Natural killer cell treated with Interleukin-12 subunit alpha and Interleukin-12 subunit beta and Interleukin-15 and Interleukin-18, amount 100 ng/mL, for 72 hours (primary cell): ENCODE results near the gene CDC42BPA. TPM values are rescaled to one million over a fixed set of nuclear protein-coding genes. Genes with fewer than 3 reads are reported as not detected.
"Not testable (repeated sequence)": the region's sequence is repeated elsewhere in the genome, so short reads cannot be mapped to it uniquely, and the experiment has no call there.

Experiments
- ATAC-seq, 2 donors: fragments of 150-1000 bp; cut with Tn5 transposase in 1 of 2; sonication (Bioruptor Pico), chemical (Tn5 transposase) in 1 of 2; 2 replicates each; pipeline ENCODE4 v1.10.0; 2021
- DNase-seq: peaks from one replicate; pipeline ENCODE4 v3.0.0; 2022; ENCODE audit warnings: low spot score
- H3K27ac Mint-ChIP-seq, 2 donors: 1 replicate in 1 of 2; 2 replicates in 1 of 2; pipeline ENCODE4 v1.8.0; 2022; ENCODE audit warnings: mixed read lengths in 2 of 2, mild to moderate bottlenecking in 1 of 2, moderate library complexity in 1 of 2
- H3K27me3 Mint-ChIP-seq, 2 donors: 1 replicate in 1 of 2; 2 replicates in 1 of 2; pipeline ENCODE4 v1.8.0; 2022; ENCODE audit warnings: mixed read lengths in 2 of 2
- H3K36me3 Mint-ChIP-seq: one replicate; pipeline ENCODE4 v1.8.0; 2022; ENCODE audit warnings: mixed read lengths
- H3K4me1 Mint-ChIP-seq, 2 donors: 1 replicate in 1 of 2; 2 replicates in 1 of 2; pipeline ENCODE4 v1.8.0; 2022; ENCODE audit warnings: low read depth in 2 of 2, mixed read lengths in 2 of 2, mild to moderate bottlenecking in 1 of 2
- H3K4me3 Mint-ChIP-seq: one replicate; pipeline ENCODE4 v1.8.0; 2022; ENCODE audit warnings: mixed read lengths
- H3K9me3 Mint-ChIP-seq: 2 replicates; pipeline ENCODE4 v1.8.0; 2022; ENCODE audit warnings: mixed read lengths
- total RNA-seq, 2 donors: library from RNA; stranded (reverse); gene quantifications; one replicate each; pipeline ENCODE4 v1.2.3, GENCODE V29; 2022

CDC42BPA gene
- total RNA-seq, 2 donors from 2014 or later = 0.64 to 2.8 TPM

DNA sequence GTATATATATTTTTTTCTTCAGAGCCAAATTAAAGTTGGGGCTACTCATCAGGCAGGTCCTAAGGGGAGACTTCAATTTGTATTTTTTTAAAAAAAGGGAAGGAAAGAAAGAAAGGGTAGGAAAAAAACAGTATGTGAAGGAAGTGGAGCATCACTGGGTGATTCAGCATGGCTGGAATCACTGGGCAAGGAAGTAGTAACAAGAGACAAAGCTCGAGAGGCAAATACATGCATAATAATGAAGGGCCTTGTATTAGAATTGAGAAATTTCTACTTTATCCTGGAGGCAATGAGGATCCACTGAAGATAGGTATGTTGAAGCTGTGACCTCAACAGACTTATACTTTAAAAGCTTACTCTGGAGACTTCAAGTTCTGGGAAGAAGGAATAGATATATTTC lies 193.8 kb downstream of the CDC42BPA start:
- no peak overlapping the region for H3K27ac Mint-ChIP-seq
- no peaks in the 10 kb centered on the region for H3K9me3 Mint-ChIP-seq
- no peak overlapping the region for H3K4me3 Mint-ChIP-seq
- no peaks in the 10 kb centered on the region for H3K4me1 Mint-ChIP-seq
- ATAC-seq (no peak), DNase-seq (no peak)
- no peaks in the 10 kb centered on the region for H3K36me3 Mint-ChIP-seq
- peaks cover 0 to 8% of the 10 kb centered on the region in 2 donors for H3K27me3 Mint-ChIP-seq

- Mint-ChIP-seq H3K4me3 (no peak overlapping the region), H3K27ac (no peak overlapping the region), H3K4me1 (no peaks in the 10 kb centered on the region), H3K27me3 (peaks cover 0 to 23% of the 10 kb centered on the region in 2 donors), H3K9me3 (no peaks in the 10 kb centered on the region), H3K36me3 (no peaks in the 10 kb centered on the region)
- ATAC-seq = no peak
- no peak for DNase-seq
These were observed 197.5 kb downstream of the CDC42BPA start for GRCh38 chr1:227120826-227121225.

DNA sequence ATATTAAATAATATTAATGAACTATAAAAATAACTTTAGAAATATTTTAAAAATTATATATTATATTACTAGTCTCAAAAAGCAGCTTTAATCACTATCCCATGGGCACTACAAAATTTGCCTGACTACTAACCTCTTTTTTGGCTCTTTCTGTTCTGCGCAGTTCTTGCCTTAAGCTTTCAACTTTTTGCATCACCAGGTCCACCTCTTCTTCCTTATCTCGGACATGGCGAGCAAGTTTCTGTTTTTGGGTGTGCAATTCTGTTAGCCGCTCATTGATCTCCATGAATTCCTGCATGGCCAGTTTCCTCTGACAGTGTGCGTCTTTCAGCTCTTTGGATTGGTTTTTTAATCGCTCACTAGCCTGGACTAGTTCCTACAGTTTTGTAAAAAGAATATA lies 205.8 kb downstream of the CDC42BPA start:
- ATAC-seq = no peak
- no peaks in the 10 kb centered on the region for H3K36me3 Mint-ChIP-seq
- DNase-seq = no peak
- no peak overlapping the region for H3K4me3 Mint-ChIP-seq
- H3K27ac Mint-ChIP-seq = no peak overlapping the region
- peaks cover 12 to 48% of the 10 kb centered on the region in 2 donors for H3K27me3 Mint-ChIP-seq
- no peaks in the 10 kb centered on the region for H3K9me3 Mint-ChIP-seq
- H3K4me1 Mint-ChIP-seq = no peaks in the 10 kb centered on the region

- H3K4me3 Mint-ChIP-seq = no peak overlapping the region
- no peaks in the 10 kb centered on the region for H3K4me1 Mint-ChIP-seq
- ATAC-seq (no peak), DNase-seq (no peak)
- H3K36me3 Mint-ChIP-seq = no peaks in the 10 kb centered on the region
- no peaks in the 10 kb centered on the region for H3K9me3 Mint-ChIP-seq
- H3K27ac Mint-ChIP-seq = no peak overlapping the region
- peaks cover 14 to 49% of the 10 kb centered on the region in 2 donors for H3K27me3 Mint-ChIP-seq
These were observed 206.5 kb downstream of the CDC42BPA start for GRCh38 chr1:227111782-227112181.

- ATAC-seq, H3K27ac Mint-ChIP-seq, H3K4me1 Mint-ChIP-seq, DNase-seq, H3K36me3 Mint-ChIP-seq, H3K9me3 Mint-ChIP-seq, H3K4me3 Mint-ChIP-seq: not testable (repeated sequence)
- H3K27me3 Mint-ChIP-seq = peaks cover 2 to 38% of the 10 kb centered on the region in 2 donors
These were observed 213.0 kb downstream of the CDC42BPA start for GRCh38 chr1:227105291-227105690.

DNA sequence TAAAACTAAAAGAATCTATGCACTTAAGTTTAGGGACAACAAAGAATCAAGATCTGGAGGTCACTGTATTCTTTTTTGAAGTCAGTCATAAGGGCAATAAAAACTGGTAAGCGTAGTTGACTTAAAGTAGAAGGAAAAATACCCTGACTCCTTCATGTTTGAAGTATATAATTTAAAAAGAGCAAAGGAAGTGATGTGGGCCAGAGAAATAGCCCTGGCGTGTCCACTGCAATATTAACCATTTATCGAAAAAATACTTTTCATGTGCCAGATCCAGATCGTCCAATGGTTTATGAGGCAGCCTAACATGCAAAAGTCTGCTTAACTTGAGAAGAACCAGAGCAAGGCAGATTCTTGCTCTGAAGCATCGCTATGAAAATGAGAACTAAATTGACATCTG lies 216.2 kb downstream of the CDC42BPA start:
- no peaks in the 10 kb centered on the region for H3K36me3 Mint-ChIP-seq
- H3K4me3 Mint-ChIP-seq = no peak overlapping the region
- ATAC-seq (no peak), DNase-seq (no peak)
- H3K27ac Mint-ChIP-seq = no peak overlapping the region
- H3K27me3 Mint-ChIP-seq = peaks cover 2 to 25% of the 10 kb centered on the region in 2 donors
- H3K9me3 Mint-ChIP-seq = no peaks in the 10 kb centered on the region
- no peaks in the 10 kb centered on the region for H3K4me1 Mint-ChIP-seq

- Mint-ChIP-seq H3K9me3 (no peaks in the 10 kb centered on the region), H3K4me3 (no peak overlapping the region), H3K27me3 (no peaks in the 10 kb centered on the region), H3K27ac (no peak overlapping the region), H3K36me3 (no peaks in the 10 kb centered on the region), H3K4me1 (no peaks in the 10 kb centered on the region)
- DNase-seq = no peak
- ATAC-seq = no peak
These were observed 223.9 kb downstream of the CDC42BPA start for GRCh38 chr1:227094249-227094966.

- Mint-ChIP-seq H3K4me1 (no peaks in the 10 kb centered on the region), H3K9me3 (no peaks in the 10 kb centered on the region), H3K36me3 (no peaks in the 10 kb centered on the region), H3K4me3 (no peak overlapping the region), H3K27me3 (no peaks in the 10 kb centered on the region), H3K27ac (no peak overlapping the region)
- ATAC-seq = no peak
- DNase-seq = no peak
These were observed 225.0 kb downstream of the CDC42BPA start for GRCh38 chr1:227093309-227093708.

GRCh38 chr1:227092069-227092468 lies 226.2 kb downstream of the CDC42BPA start:
- Mint-ChIP-seq H3K27ac (no peak overlapping the region), H3K4me1 (no peaks in the 10 kb centered on the region), H3K9me3 (no peaks in the 10 kb centered on the region), H3K4me3 (no peak overlapping the region), H3K27me3 (peaks cover 0 to 9% of the 10 kb centered on the region in 2 donors), H3K36me3 (peaks cover 2% of the 10 kb centered on the region)
- DNase-seq (no peak), ATAC-seq (no peak)

- Mint-ChIP-seq H3K36me3 (peaks cover 16% of the 10 kb centered on the region), H3K27me3 (peaks cover 10 to 37% of the 10 kb centered on the region in 2 donors), H3K4me1 (no peaks in the 10 kb centered on the region), H3K27ac (no peak overlapping the region), H3K9me3 (no peaks in the 10 kb centered on the region), H3K4me3 (no peak overlapping the region)
- DNase-seq (no peak), ATAC-seq (no peak)
These were observed 231.7 kb downstream of the CDC42BPA start for GRCh38 chr1:227086636-227087035.

GRCh38 chr1:227082999-227083746 lies 235.1 kb downstream of the CDC42BPA start:
- Mint-ChIP-seq H3K27ac (no peak overlapping the region), H3K27me3 (peaks cover 17 to 46% of the 10 kb centered on the region in 2 donors), H3K4me3 (no peak overlapping the region), H3K9me3 (no peaks in the 10 kb centered on the region), H3K36me3 (peaks cover 16% of the 10 kb centered on the region), H3K4me1 (no peaks in the 10 kb centered on the region)
- DNase-seq (no peak), ATAC-seq (no peak)

- H3K27me3 Mint-ChIP-seq = peaks cover 22 to 29% of the 10 kb centered on the region in 2 donors
- no peak overlapping the region for H3K4me3 Mint-ChIP-seq
- H3K4me1 Mint-ChIP-seq = no peaks in the 10 kb centered on the region
- H3K27ac Mint-ChIP-seq = no peak overlapping the region
- peaks cover 1% of the 10 kb centered on the region for H3K36me3 Mint-ChIP-seq
- ATAC-seq = no peak
- DNase-seq = no peak
- no peaks in the 10 kb centered on the region for H3K9me3 Mint-ChIP-seq
These were observed 240.5 kb downstream of the CDC42BPA start for GRCh38 chr1:227077783-227078182.

- H3K4me3 Mint-ChIP-seq = no peak overlapping the region
- peaks cover 13 to 31% of the 10 kb centered on the region in 2 donors for H3K27me3 Mint-ChIP-seq
- DNase-seq = no peak
- H3K4me1 Mint-ChIP-seq = no peaks in the 10 kb centered on the region
- ATAC-seq = no peak
- H3K27ac Mint-ChIP-seq = no peak overlapping the region
- H3K36me3 Mint-ChIP-seq = no peaks in the 10 kb centered on the region
- no peaks in the 10 kb centered on the region for H3K9me3 Mint-ChIP-seq
These were observed 244.5 kb downstream of the CDC42BPA start for GRCh38 chr1:227073786-227074185.

- H3K27me3 Mint-ChIP-seq = peaks cover 13 to 29% of the 10 kb centered on the region in 2 donors
- H3K36me3 Mint-ChIP-seq = no peaks in the 10 kb centered on the region
- no peaks in the 10 kb centered on the region for H3K4me1 Mint-ChIP-seq
- no peak overlapping the region for H3K27ac Mint-ChIP-seq
- H3K4me3 Mint-ChIP-seq = no peak overlapping the region
- no peak for DNase-seq
- peak in 1 of 2 donors; percentile 59 for ATAC-seq
- H3K9me3 Mint-ChIP-seq = no peaks in the 10 kb centered on the region
These were observed 245.3 kb downstream of the CDC42BPA start for GRCh38 chr1:227072991-227073390.
